Activated naive CD8-positive, alpha-beta T cell (primary cell): ENCODE results near the gene RHOH.

Source experiments
- H3K27ac Mint-ChIP-seq: one replicate; pipeline ENCODE4 v1.8.0; 2021; ENCODE audit warnings: mixed read lengths
- H3K27me3 Mint-ChIP-seq: one replicate; pipeline ENCODE4 v1.8.0; 2021; ENCODE audit warnings: mixed read lengths
- H3K36me3 Mint-ChIP-seq: one replicate; pipeline ENCODE4 v1.8.0; 2021; ENCODE audit warnings: mixed read lengths
- H3K4me1 Mint-ChIP-seq: one replicate; pipeline ENCODE4 v1.8.0; 2021; ENCODE audit warnings: low read depth, mixed read lengths
- H3K4me3 Mint-ChIP-seq: one replicate; pipeline ENCODE4 v1.8.0; 2021; ENCODE audit warnings: mild to moderate bottlenecking, mixed read lengths
- H3K9me3 Mint-ChIP-seq: one replicate; pipeline ENCODE4 v1.8.0; 2021; ENCODE audit warnings: low read depth, mixed read lengths

The RHOH gene

DNA sequence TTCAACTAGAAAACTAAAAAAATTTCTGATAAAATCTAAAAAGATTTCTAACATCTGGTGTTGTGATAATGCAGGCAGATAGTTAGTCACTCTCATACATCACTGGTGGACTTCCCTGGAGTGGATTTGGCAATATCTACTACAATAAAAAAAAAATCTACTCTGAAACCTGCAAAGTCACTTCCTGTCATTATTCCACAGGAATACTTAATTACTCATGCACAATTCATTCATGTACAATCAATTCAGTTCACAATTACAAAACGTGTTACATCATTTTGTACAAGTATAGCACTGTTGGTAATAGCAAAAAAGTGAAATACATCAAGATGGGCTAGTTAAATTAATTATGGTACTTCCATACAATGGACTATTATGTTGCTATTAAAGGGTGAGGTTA is 16.5 kb upstream of the RHOH start:
- no peaks in the 10 kb centered on the region for H3K9me3 Mint-ChIP-seq
- H3K27ac Mint-ChIP-seq, result no peak overlapping the region
- H3K27me3 Mint-ChIP-seq, result no peaks in the 10 kb centered on the region
- no peak overlapping the region for H3K4me3 Mint-ChIP-seq
- H3K4me1 Mint-ChIP-seq, result peaks cover 40% of the 10 kb centered on the region
- H3K36me3 Mint-ChIP-seq, result peaks cover 4% of the 10 kb centered on the region

DNA sequence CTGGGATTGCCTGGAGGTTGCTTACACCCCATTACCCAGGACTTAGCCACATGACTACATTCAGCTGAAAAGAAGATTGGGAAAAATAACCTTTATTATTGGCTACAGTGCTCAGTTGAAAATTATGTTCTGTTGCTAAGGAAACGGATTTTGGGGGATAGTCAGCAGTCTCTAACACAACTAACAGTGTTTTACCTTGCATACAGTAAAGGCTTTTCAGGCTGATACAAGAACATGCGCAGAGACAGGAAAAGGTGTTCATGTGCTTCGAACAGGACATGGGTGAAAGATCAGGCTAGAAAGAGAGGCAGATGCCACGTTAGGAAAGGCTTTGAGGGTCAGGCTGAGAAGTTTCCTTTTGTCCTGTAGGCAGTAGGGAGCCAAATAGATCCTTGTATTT is 14.8 kb upstream of the RHOH start:
- Mint-ChIP-seq H3K27me3 (no peaks in the 10 kb centered on the region), H3K9me3 (no peaks in the 10 kb centered on the region), H3K4me1 (peaks cover 52% of the 10 kb centered on the region), H3K27ac (no peak overlapping the region), H3K4me3 (no peak overlapping the region), H3K36me3 (peaks cover 8% of the 10 kb centered on the region)

DNA sequence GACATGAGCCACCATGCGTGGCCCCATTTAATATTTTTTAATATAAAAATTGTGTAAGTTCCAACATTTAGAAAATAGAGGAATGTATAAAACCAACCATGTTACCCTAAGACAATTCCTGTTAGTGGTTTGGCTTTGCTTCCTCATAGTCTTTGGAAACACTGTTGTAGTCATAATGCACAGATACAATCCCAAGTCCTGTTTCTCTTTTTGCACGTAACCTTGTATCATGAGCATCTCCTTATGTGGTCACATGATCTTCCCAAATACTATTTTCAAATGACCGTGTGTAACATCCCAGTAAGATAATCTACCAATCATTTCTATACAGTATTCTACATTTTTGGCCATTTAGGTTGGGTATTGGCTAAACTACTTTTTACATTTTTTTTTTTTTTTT is 13.9 kb upstream of the RHOH start:
- Mint-ChIP-seq H3K27ac (no peak overlapping the region), H3K36me3 (peaks cover 8% of the 10 kb centered on the region), H3K4me3 (no peak overlapping the region), H3K27me3 (no peaks in the 10 kb centered on the region), H3K4me1 (peaks cover 56% of the 10 kb centered on the region), H3K9me3 (no peaks in the 10 kb centered on the region)

DNA sequence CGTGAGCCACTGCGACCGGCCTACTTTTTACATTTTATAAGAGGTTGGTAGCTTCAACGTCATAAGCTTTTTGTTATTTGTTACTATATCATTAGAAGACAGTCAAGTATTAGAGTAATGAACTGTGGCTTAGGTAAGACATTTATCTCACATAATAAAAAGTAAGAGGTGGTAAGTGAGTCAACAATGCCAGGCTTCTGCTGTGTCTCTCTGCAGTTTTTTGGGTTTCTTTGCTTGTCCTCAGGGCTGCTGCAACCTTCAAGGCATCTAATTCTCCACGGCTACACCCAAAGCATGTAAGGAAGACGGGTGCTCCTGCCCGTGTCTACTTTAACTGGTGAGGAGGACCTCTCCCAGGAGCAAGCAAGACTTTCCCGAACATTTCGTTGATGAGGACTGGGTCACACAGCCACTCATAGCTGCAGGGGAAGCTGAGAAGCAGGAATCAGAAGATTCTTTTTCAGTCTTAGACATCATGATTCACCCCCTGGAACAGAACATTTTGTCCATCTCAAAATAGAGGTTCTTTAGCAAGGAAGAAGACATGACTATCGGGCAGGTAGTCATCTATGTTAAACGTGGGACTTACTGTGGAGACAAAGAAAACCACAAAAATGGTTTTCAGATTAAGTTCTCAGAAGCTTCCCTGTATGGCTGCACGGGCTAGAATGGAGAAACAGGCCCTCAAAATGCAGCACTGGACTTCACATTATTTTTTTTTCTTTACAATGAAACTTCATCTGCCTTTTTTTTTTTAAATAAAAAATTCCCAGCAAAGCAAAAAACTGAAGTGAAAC is 13.0 kb upstream of the RHOH start:
- Mint-ChIP-seq H3K4me3 (peak overlapping the region; percentile 73), H3K4me1 (peaks cover 52% of the 10 kb centered on the region), H3K36me3 (peaks cover 8% of the 10 kb centered on the region), H3K27ac (peak overlapping the region; percentile 86), H3K9me3 (no peaks in the 10 kb centered on the region), H3K27me3 (no peaks in the 10 kb centered on the region)

DNA sequence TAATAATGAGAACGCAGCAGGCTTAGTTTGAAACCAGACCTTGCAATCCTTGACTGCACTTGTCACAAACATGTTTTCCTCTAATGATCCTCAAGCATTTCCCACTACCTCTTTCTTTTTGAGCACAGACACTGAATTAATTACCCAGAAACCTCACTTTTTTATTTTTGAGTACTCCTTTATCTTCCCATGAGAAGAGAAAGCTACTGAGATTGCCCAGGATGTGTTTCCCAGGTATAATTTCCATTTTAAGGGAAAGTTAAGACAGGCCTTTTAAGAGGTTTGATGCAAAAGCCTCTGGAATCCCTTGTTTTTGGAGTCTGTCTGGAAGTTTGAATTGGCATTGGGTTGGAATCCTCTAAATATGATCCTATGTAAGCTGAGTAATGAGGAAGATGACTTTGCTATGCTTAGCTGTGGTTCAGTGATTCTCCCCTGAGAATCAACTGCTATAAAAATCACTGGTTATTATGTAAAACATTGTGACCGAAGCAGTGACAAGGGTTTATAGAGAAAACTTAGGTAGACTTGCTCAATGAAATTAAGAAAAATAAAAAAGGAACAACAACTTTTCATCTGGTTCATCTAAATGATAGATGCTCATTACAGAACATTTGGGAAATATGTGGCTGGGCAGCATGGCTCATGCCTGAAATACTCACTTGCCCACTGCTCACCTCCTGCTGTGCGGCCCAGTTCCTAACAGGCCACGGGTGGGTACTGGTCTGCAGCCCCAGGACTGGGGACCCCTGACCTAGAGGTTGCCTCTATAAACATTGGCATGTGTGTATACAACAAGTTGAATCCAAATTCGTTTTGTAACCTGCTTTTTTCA is 10.8 kb upstream of the RHOH start:
- Mint-ChIP-seq H3K4me3 (no peak overlapping the region), H3K4me1 (peaks cover 62% of the 10 kb centered on the region), H3K36me3 (peaks cover 6% of the 10 kb centered on the region), H3K27ac (no peak overlapping the region), H3K27me3 (no peaks in the 10 kb centered on the region), H3K9me3 (no peaks in the 10 kb centered on the region)

DNA sequence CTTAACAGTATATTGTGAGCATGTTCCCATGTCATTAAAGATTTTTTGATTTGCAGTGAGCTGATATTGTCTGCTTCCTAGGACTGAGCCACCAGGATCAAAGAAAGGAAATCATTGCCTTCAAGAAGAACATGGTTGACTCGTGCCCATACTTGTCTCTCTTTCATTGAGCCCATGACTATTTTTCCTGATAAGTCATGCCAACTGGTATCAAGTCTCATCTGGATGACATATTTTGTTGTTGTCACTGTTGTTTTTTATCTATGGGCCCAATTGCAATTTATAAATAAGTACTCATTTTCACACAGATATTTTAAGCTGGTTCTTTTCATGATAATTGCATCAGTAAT is 10.2 kb upstream of the RHOH start:
- H3K36me3 Mint-ChIP-seq, result peaks cover 6% of the 10 kb centered on the region
- no peak overlapping the region for H3K27ac Mint-ChIP-seq
- H3K4me3 Mint-ChIP-seq, result no peak overlapping the region
- peaks cover 64% of the 10 kb centered on the region for H3K4me1 Mint-ChIP-seq
- no peaks in the 10 kb centered on the region for H3K9me3 Mint-ChIP-seq
- H3K27me3 Mint-ChIP-seq, result no peaks in the 10 kb centered on the region

DNA sequence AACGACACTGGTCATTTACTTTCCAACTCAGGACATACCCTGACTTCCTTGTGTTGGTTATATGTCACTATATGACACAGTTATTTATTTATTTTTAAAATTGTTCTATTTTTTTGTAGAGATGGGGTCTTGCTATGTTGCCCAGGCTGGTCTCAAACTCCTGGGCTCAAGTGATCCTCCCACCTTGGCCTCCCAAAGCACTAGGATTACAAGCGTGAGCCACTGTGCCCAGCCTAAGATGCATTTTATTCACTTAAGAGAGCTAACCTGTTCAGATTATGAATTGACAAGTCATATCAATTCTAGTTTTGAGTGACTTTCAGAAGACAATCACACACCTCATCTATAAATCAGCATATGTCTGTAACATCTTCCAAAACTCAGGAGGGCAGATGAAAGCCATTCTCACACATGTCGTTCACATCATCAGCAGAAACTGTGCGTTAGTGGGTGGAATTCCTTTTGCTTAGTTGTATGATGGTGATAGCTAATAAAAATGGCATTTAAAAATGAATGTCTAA is 9.4 kb upstream of the RHOH start:
- Mint-ChIP-seq H3K9me3 (no peaks in the 10 kb centered on the region), H3K36me3 (peaks cover 6% of the 10 kb centered on the region), H3K27me3 (no peaks in the 10 kb centered on the region), H3K4me1 (peaks cover 68% of the 10 kb centered on the region), H3K27ac (peak overlapping the region; percentile 73), H3K4me3 (no peak overlapping the region)

DNA sequence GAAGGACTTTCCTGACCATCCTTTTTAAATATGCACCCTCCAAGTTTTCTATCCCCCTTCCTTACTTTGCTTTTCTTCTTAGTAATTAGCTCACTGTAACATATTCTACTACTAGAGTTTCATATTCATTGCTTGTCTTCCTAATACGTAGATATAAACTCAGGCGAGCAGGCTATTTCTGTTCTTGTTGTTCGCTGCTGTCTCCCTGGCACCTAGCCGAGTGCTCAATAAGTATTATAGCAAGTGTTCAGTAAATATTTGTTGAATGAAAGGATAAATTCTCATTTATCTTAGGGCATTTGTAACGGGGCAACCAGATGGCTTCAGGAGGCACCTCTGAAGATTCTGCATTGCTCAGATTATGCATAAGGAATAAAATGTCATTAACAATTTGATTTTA is 6.8 kb upstream of the RHOH start:
- Mint-ChIP-seq H3K27me3 (no peaks in the 10 kb centered on the region), H3K36me3 (peaks cover 4% of the 10 kb centered on the region), H3K9me3 (no peaks in the 10 kb centered on the region), H3K27ac (peak overlapping the region; percentile 100), H3K4me3 (peak overlapping the region; percentile 87), H3K4me1 (peaks cover 74% of the 10 kb centered on the region)

DNA sequence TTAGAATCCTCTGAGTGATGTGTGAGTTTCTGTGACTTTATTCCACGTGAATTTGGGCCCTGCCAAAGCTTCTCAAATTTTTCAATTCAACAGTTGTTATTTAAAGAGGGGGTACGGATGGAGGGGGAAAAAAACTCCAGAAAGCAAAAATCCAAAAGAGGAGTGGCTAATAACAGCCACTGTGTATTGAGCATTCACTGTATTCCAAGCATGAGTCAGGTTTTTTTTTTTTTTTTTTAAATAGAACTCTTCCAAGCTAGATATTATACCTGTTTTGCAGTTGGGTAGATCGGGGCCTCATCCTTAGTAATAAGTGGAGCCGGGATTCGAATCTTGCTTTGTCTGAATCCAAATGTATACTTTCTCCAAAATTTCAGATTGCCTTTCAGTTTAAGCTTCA is 6.4 kb upstream of the RHOH start:
- H3K4me3 Mint-ChIP-seq, result peak overlapping the region; percentile 87
- peaks cover 4% of the 10 kb centered on the region for H3K36me3 Mint-ChIP-seq
- H3K27me3 Mint-ChIP-seq, result no peaks in the 10 kb centered on the region
- peaks cover 77% of the 10 kb centered on the region for H3K4me1 Mint-ChIP-seq
- H3K9me3 Mint-ChIP-seq, result no peaks in the 10 kb centered on the region
- H3K27ac Mint-ChIP-seq, result peak overlapping the region; percentile 100

DNA sequence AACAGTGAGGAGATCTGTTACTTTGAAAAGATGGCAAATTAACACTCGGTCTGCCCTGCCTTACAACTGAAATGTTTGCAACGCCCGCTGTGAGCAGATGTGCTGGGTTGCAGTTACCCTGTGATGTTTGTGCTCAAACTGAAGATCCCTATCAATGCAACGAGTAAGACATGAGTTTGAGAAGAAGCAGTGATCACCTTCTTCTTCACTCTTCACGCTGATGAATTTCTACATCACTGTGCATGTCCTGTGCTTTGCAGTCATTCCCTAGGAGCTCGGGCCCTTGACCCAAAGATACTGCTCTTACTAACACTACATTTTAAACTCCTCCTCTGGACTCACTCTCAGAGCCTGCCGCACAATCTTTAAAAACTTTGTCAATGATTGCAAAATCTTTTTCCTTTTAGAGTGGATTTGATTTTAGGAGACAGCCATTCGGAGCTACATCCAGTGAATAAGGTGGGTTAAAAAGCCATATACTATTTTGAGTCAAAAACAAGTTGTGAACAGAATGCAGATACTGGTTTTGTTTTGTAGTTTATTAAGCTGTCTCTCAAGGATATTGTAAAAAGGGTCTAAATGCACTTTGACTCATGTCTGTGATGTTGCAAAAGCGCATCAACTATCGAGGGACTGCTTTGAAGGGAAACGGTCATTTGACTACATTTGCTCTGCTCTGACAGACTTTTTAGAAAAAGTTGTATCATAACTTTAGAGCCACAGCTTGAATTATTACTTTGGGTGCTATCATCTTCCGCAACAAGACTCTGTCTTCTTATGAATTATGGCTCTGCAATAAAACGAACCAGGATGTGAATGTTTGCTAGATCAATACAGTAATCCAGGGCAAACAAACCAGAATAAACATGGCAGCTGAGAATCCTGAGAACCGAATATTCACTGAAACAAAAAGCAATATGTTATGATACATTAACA is 5.7 kb upstream of the RHOH start:
- H3K36me3 Mint-ChIP-seq, result peaks cover 4% of the 10 kb centered on the region
- H3K27ac Mint-ChIP-seq, result peak overlapping the region; percentile 100
- H3K9me3 Mint-ChIP-seq, result no peaks in the 10 kb centered on the region
- H3K27me3 Mint-ChIP-seq, result no peaks in the 10 kb centered on the region
- peaks cover 79% of the 10 kb centered on the region for H3K4me1 Mint-ChIP-seq
- H3K4me3 Mint-ChIP-seq, result peak overlapping the region; percentile 87

DNA sequence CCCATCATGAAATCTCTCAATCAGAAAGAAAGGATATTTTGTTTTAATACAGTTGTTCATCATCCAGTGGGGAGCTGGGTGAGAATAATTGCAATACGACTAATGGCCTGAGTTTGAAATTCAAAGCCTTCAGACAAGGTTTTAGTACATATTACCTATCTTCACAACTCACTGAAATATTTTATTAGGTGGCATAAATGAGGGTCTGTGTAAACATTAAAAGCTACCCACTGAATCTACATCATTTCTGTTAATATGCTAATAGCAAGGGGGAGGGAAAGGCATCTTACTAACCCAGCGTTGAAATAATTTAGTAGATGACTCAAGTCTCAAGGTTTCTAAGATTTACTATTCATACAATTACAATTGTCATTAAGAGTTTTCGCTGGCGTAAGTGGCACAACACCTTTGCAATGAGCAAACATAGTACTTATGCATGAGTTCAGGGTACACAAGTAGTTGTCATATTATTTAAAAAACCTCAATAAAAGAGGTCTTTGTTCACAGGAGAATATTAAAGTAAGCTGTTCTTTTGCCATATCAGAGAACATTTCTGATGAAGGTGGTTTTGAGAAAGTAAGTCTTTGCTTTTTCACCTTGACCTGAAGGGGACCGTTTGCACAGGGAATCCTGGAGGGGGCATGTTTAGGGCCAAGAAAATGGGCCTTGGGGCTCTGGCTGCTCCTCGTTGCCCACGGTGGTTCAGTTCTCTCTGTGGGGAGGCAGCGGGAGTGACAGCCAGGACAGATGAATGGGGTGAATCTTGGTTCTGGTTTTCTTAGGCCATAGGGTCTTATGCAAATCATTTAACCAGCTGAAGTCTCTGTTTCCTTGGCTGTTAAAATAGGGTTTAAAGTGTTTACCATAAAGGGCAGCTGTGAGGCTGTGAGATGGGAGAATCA is 4.5 kb upstream of the RHOH start:
- H3K4me1 Mint-ChIP-seq, result peaks cover 73% of the 10 kb centered on the region
- no peaks in the 10 kb centered on the region for H3K36me3 Mint-ChIP-seq

DNA sequence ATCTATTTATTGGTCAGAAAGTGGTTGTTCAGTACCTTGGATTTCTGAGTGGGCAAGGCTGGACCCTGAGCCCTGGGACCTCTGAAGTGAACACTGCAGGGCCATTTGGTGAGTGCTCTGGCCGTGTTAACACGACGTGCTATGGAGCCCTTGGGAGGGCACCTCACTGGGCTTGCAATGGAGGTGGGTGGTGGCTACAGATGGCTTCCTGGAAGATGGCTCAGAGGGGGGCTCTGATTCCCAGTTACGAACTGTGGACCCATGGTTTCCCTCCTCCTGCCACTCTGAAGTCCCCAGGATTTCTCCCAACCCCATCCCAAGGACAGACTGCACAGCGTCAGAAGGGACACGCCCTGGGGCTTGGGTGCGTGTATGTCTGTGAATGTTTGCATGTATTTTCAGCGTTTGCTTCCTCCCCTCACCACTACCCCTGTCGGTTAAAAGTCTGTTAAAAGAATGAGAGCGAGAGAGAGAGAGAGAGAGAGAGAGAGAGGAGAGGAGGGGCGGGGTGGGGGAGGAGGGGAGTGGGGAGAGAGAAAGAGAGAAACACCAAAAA is 3.7 kb upstream of the RHOH start:
- Mint-ChIP-seq H3K27me3 (no peaks in the 10 kb centered on the region), H3K4me1 (peaks cover 69% of the 10 kb centered on the region), H3K9me3 (no peaks in the 10 kb centered on the region), H3K36me3 (peaks cover 3% of the 10 kb centered on the region), H3K4me3 (peak overlapping the region; percentile 87), H3K27ac (peak overlapping the region; percentile 100)

More for the DNA sequence above, 4.5 kb upstream of the RHOH start:
- Mint-ChIP-seq H3K4me3 (peak overlapping the region; percentile 87), H3K27ac (peak overlapping the region; percentile 100), H3K9me3 (no peaks in the 10 kb centered on the region), H3K27me3 (no peaks in the 10 kb centered on the region)

DNA sequence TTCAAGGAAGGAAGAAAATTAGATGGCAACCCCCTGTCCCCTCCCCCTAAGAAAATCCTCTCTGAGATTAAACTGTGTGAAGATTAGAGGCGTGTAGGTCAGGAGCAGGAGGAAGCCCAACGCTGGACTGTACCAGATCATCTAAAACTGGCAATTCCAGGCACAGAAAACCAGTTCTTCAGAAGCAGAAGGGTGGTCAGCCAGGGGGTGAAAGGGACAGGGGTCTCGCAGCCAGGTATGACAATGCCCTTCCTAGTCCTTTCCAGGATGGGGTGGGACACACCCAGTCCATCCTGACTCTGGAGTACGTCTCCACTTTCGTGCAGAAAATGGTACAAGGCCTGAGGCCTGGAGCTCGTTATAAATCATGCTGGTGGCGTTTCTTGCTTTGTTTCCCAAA is 3.3 kb upstream of the RHOH start:
- Mint-ChIP-seq H3K36me3 (peaks cover 8% of the 10 kb centered on the region), H3K9me3 (no peaks in the 10 kb centered on the region), H3K27me3 (no peaks in the 10 kb centered on the region), H3K4me3 (peak overlapping the region; percentile 87), H3K27ac (peak overlapping the region; percentile 100), H3K4me1 (peaks cover 69% of the 10 kb centered on the region)
